ENCODE measurements around the gene HSFX2. TPM values are rescaled to one million over a fixed set of nuclear protein-coding genes. Genes with fewer than 3 reads are reported as not detected.
"Not testable (repeated sequence)": the region's sequence is repeated elsewhere in the genome, so short reads cannot be mapped to it uniquely, and the experiment has no call there.

HSFX2 gene
- total RNA-seq, 1 experiment from 2014 or later = 2.1 TPM

GRCh38 chrX:149629730-149630387 is 34.7 kb upstream of the HSFX2 start:
- no peaks in the 10 kb centered on the region for H3K9me3 Mint-ChIP-seq (ENCODE audit: low read depth, unreplicated experiment)
- no peak for TF ChIP-seq CTCF (IDR thresholded peaks at IDR 0.05; ENCODE audit: unreplicated experiment)
- peak overlapping the region; percentile 98 for H3K4me3 Mint-ChIP-seq (ENCODE audit: low read depth, unreplicated experiment)
- peaks cover 24% of the 10 kb centered on the region for H3K36me3 Mint-ChIP-seq (ENCODE audit: insufficient read depth, unreplicated experiment)
- peaks cover 32% of the 10 kb centered on the region for H3K4me1 Mint-ChIP-seq (ENCODE audit: low read depth, unreplicated experiment)
- peak overlapping the region; percentile 94 for H3K27ac Mint-ChIP-seq (ENCODE audit: unreplicated experiment)
- H3K27me3 Mint-ChIP-seq (ENCODE audit: unreplicated experiment) = peaks cover 9% of the 10 kb centered on the region
- CTCF ChIA-PET = no interaction called here
- BruUV-seq (replicated peaks) = no TSS peak
- DNase-seq = no peak
- intact Hi-C loops (cut with micrococcal nuclease; ENCODE audit: unreplicated experiment) = no loop called here

- BruUV-seq (replicated peaks) = no TSS peak
- peaks cover 24% of the 10 kb centered on the region for H3K36me3 Mint-ChIP-seq (ENCODE audit: insufficient read depth, unreplicated experiment)
- no peaks in the 10 kb centered on the region for H3K27me3 Mint-ChIP-seq (ENCODE audit: unreplicated experiment)
- no peak for DNase-seq
- peak overlapping the region; percentile 27 for H3K27ac Mint-ChIP-seq (ENCODE audit: unreplicated experiment)
- no peak overlapping the region for H3K4me3 Mint-ChIP-seq (ENCODE audit: low read depth, unreplicated experiment)
- no peak for TF ChIP-seq CTCF (IDR thresholded peaks at IDR 0.05; ENCODE audit: unreplicated experiment)
- intact Hi-C loops (cut with micrococcal nuclease; ENCODE audit: unreplicated experiment) = no loop called here
- H3K9me3 Mint-ChIP-seq (ENCODE audit: low read depth, unreplicated experiment) = no peaks in the 10 kb centered on the region
- CTCF ChIA-PET = no interaction called here
- H3K4me1 Mint-ChIP-seq (ENCODE audit: low read depth, unreplicated experiment) = peaks cover 32% of the 10 kb centered on the region
Observed at GRCh38 chrX:149628768-149629167, 33.7 kb upstream of the HSFX2 start.

GRCh38 chrX:149628280-149628679 is 33.2 kb upstream of the HSFX2 start:
- Mint-ChIP-seq H3K36me3 (ENCODE audit: insufficient read depth, unreplicated experiment) (peaks cover 24% of the 10 kb centered on the region), H3K4me1 (ENCODE audit: low read depth, unreplicated experiment) (peaks cover 32% of the 10 kb centered on the region), H3K4me3 (ENCODE audit: low read depth, unreplicated experiment) (no peak overlapping the region), H3K27ac (ENCODE audit: unreplicated experiment) (no peak overlapping the region), H3K27me3 (ENCODE audit: unreplicated experiment) (no peaks in the 10 kb centered on the region), H3K9me3 (ENCODE audit: low read depth, unreplicated experiment) (no peaks in the 10 kb centered on the region)
- intact Hi-C loops (cut with micrococcal nuclease; ENCODE audit: unreplicated experiment) = no loop called here
- TF ChIP-seq CTCF (IDR thresholded peaks at IDR 0.05; ENCODE audit: unreplicated experiment) = no peak
- BruUV-seq (replicated peaks) = no TSS peak
- CTCF ChIA-PET = no interaction called here
- no peak for DNase-seq

- BruUV-seq (replicated peaks); H3K4me3 Mint-ChIP-seq (ENCODE audit: low read depth, unreplicated experiment); intact Hi-C loops (cut with micrococcal nuclease; ENCODE audit: unreplicated experiment); H3K27ac Mint-ChIP-seq (ENCODE audit: unreplicated experiment); CTCF ChIA-PET; H3K9me3 Mint-ChIP-seq (ENCODE audit: low read depth, unreplicated experiment); H3K27me3 Mint-ChIP-seq (ENCODE audit: unreplicated experiment); DNase-seq: not testable (repeated sequence)
- H3K4me1 Mint-ChIP-seq (ENCODE audit: low read depth, unreplicated experiment) = peaks cover 32% of the 10 kb centered on the region
- peaks cover 18% of the 10 kb centered on the region for H3K36me3 Mint-ChIP-seq (ENCODE audit: insufficient read depth, unreplicated experiment)
Observed at GRCh38 chrX:149626829-149627228, 31.7 kb upstream of the HSFX2 start.

GRCh38 chrX:149619662-149620061 is 24.5 kb upstream of the HSFX2 start:
- H3K9me3 Mint-ChIP-seq (ENCODE audit: low read depth, unreplicated experiment); intact Hi-C loops (cut with micrococcal nuclease; ENCODE audit: unreplicated experiment); H3K27me3 Mint-ChIP-seq (ENCODE audit: unreplicated experiment); H3K27ac Mint-ChIP-seq (ENCODE audit: unreplicated experiment); H3K4me3 Mint-ChIP-seq (ENCODE audit: low read depth, unreplicated experiment); CTCF ChIA-PET; DNase-seq; H3K4me1 Mint-ChIP-seq (ENCODE audit: low read depth, unreplicated experiment); BruUV-seq (replicated peaks); H3K36me3 Mint-ChIP-seq (ENCODE audit: insufficient read depth, unreplicated experiment): not testable (repeated sequence)

Measured in Calu3 (cell line).